ENCODE measurements around the gene PRSS21.

PRSS21 gene

DNA sequence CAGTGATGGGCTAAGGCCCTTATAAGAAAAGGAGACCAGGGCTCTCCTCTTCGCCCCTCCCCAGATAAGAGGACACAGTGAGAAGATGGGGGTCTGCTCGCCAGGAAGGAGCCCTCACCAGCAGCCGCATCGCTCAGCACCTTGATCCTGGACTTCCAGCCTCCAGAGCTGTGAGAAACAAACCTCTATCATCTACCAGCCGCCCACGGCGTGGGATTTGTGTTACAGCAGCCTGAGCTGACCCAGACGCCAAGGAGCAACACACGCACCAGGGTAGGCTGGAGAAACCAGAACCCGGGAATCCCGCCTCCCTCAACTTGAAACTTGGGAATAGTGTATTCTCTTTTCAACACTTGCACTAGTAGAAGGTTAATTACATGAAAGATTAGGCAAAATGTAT lies 8.9 kb downstream of the PRSS21 start:
- DNase-seq (ENCODE audit: low spot score) = no peak

DNA sequence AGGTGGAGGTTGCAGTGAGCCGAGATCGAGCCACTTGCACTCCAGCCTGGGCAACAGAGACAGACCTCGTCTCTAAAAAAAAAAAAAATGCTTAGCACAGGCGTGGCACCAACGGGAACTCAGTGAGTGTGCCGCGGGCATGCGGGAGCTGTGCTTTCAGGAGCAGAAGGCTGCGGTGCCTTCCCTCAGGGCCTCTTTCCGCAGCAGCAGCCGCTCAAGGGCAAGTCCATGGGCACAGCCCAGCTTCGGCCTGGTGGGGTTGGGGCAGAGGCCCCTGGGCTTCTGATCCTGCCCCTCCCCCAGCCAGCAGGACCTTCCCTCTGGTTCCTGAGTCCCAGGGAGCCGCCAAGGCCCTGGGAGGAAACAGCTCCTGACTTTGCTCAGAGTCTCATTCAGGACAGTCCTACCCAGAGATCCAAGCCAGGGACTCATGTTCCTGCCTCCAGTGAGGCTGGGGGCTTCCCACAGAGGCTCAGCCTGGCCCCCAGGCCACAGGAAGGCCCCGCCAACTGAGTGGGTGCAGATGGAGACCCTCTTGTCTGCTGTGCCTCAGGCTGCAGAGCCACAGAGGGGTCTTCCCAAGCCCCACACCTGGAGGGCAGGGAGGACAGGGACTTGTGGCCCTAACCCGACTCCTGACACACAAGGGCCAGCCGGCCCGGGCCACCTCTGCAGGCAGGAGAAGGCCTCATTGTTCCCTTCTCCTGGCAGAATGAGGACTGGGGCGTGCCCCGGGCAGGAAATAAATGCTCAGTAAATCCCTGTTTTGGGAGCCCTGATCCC lies 9.7 kb downstream of the PRSS21 start:
- DNase-seq (ENCODE audit: low spot score) = no peak

DNA sequence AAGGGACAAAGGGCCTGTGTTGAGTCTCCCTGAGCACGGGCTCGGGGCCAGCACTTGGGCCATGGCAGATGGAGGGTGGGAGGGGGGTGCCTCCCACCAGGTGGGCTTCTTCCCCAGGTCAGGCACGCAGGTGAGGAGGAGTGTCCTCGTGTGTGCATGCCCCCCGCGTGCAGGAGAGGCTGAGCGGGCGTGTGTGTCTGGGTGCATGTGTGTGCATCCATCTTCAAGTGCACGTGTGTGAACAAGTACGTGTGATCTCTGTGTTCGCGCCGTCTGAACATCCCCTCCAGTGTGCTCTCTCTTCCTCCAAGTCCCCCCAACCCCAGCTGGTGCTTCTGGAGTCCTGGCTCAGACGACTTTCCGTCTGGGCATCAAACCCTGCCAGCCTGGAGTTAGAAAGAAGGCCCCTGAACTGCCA lies 10.3 kb downstream of the PRSS21 start:
- no peak for DNase-seq (ENCODE audit: low spot score)

DNA sequence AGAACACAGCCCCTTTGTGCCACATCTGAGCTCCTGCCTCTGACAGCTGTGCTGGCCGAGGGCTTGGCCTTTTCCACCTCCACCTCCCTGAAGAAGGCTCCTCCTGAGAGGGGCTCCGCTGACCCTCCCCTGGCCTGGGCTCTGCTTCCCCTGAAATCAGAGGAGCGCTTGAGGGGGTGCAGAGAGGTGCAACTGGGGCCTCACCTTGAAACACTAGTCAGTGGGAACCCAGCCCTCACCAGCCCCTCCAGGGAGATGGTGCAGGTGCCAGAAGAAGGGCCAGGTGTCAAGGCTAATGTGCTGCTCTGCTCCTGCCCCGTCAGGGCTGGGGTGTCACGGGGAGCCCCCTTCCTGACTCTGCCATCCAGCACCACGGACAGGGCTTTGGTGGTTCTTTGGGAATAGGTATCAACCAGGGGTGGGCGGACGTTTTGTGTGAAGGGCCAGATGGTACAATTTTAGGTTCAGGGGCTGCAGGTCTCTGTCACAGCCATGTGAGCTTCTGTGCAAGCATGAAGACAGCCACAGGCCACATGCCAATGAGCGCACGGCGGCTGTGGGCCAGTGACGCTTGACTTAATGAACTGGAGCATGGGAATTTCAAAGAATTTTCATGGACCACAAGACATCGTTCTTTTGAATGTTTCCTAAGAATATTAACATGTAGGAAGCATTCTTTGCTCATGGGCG lies 10.9 kb downstream of the PRSS21 start:
- DNase-seq (ENCODE audit: low spot score) = no peak

DNA sequence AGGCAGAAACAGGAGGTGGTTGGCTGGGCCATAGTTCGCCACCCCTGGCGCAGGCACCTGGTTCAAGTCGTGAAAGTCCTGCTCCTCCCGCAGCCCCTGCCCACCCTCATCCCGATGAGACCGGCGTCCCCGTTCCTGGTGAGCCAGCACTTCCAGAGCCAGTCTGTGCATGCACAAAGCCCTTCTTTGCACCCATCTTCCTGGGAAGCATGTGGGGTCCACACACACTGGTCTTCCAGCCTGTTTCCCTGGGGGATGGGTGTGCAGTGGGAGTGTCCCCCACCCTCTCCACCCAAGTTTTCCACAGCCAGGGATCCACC lies 11.4 kb downstream of the PRSS21 start:
- DNase-seq (ENCODE audit: low spot score) = no peak

DNA sequence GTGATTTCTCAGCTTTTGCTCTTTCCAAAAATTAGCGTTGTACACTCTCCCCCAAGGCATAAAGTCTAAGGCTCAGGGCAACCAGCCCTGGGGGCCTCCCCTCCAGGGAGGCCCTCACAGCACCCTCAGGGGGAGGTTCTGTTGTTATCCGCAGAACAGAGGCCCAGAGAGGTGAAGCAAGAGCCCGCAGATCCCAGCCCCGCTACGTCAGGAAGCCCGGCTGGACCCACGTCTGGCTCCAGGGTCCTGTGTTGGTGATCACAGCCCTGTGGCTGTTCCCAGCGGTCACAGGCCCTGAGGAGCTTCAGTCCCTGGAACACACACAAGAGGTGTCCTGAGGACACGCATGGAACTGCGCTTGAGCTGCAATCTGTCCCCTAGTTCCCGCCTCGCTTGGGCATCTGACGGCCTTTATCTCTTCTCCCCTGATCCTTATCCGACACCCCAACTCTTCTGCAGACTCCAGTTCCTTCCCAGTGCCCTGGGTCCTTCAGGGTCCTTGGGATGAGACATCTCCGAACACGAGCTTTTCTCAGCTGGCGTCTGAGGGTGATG lies 11.9 kb downstream of the PRSS21 start:
- DNase-seq (ENCODE audit: low spot score) = no peak

DNA sequence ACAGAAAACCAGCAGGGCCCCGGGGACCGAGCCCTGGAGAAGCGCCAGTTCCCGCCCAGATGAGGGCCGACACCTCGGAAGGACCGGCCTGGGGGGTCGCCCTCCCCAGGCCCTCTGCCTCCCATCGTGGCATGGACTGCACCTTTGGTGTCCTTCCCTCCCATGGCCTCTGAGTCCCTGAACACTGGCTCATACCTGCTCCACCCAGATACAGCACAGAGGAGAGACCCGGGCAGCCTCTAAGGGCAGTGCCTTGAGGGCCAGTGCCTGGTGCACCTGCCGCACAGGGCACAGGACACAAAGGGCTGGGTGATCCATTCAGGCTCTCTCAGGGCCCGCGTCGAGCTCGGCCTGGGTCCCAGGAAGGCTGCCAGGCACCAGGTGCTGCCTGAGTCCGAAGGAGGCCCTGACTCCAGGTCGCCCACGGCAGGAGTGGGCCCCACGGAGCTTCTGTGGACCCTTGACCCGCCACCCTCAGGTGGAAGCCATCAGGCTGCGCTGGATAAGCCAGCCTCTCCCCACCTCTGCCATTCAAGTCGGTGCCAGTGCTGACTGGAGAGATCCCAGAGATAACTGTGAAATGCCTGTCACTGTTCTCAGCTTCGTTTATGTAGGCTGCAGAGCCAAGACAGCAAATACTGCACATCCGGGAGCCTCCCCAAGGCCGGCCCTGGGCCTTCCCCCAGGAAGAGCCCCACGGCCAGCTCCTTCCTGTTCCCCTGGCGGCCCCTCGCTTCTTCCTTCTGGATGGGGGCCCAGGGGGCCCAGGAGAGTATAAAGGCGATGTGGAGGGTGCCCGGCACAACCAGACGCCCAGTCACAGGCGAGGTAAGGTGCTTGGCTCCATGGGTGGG lies 12.7 kb downstream of the PRSS21 start, which contains the start of gene ZG16B:
TSS of gene ZG16B (plus strand) at position 803 of the 854 bp plus-strand sequence. CDS start 139 bp downstream, outside the sequence.
- no peak for DNase-seq (ENCODE audit: low spot score)

DNA sequence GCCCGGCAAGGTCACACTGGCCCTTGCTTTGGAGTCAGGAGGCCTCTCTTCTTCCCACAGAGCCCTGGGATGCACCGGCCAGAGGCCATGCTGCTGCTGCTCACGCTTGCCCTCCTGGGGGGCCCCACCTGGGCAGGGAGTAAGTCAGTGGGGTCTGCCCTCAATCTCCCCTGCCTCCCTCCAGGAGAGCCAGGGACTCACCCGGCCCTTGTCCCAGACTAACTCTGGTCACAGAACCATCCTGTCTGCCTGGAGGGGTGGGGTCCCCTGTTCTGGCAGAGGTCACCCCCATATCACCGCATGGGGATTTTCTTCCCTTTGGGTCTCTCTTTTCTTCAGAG lies 13.3 kb downstream of the PRSS21 start:
- no peak for DNase-seq (ENCODE audit: low spot score)

DNA sequence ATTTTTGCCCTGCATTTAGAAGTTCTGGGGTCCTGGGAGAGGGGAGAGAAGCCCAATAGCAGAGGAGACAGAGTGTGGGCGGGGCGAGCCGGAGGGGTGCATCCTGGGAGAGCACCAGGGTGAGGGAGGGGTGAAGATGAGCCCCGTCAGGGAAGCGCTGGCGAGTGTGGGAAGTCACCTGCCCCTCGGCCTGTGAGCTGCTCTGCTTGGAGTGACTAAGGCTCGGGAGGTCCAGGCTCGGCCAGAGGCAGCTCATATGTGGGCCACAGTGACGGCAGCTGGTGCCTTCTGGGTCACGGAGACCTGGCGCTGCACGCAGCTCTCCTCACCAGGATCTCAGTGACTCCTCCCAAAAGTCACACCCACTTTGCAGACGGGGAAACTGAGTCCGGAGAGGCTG lies 14.2 kb downstream of the PRSS21 start:
- no peak for DNase-seq (ENCODE audit: low spot score)

DNA sequence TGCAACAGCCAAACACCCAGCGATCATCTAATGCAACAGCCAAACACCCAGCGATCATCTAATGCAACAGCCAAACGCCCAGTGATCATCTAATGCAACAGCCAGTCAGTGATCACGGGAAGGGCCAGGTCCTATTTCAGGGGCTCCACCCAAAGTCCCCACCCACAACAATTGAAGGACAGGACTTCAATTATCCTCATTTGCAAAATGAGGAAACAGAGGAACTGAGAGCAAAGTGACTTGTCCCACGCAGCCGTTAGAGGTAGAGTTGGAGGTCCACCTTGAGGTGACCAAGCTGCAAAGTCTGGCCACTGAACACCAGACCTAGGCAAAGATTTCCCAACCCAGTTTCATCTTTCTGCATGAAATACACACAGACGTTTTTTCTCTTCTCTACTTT lies 16.7 kb downstream of the PRSS21 start:
- DNase-seq (ENCODE audit: low spot score) = no peak

DNA sequence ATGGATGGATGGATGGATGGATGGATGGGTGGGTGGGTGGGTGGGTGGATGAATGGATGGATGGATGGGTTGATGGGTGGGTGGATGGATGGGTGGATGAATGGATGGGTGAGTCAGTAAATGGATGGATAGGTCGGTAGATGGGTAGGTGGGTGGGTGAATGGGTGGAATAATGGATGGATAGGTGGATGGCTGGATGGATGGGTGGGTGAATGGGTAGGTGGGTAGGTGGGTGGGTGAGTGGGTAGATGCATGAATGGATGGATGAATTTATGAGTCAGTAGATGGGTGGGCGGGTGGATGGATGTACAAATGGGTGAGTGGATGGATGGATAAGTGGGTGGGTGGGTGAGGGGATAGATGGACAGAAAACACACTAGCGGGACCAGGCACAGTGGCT lies 17.9 kb downstream of the PRSS21 start:
- DNase-seq (ENCODE audit: low spot score) = no peak

DNA sequence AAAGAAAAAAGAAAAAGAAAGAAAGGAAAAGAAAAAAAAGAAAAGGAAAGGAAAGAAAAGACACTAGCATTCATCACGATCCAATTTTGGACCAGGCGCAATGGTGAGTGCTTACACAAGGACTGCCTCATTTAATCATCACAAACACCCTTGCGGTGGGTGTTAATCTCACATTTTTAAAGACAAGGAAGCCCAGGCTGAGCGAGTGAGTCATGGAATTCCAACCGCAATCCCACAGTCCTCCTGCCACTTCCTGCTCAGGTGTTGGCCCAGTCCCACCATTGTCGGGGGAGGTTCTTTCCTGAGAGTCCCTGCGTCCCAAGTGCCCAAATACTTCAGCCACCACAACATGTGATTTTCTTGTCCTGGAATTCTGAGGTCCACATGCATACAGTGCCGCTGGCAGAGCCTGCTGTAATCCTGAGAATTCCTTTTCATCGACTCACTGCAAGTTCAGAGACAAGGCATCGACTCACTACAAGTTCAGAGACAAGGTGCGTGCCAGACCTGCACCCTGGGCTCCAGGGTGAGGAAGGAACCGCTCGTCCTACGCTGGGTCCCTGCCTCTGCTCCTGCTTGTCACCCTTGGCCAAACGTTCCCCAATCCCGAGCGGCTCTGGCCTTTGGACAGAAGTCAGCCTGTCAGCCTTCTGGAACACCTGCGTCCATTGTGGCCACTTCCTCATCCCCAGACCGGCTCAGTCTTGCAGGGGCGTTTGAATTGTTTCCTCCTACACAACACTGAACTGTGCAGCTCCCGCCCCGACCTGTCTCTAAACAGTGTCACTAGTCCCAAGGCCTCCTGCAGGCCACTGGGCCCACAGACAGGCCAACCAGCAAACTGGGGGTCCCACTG lies 18.8 kb downstream of the PRSS21 start:
- DNase-seq (ENCODE audit: low spot score) = peak; percentile 93

DNA sequence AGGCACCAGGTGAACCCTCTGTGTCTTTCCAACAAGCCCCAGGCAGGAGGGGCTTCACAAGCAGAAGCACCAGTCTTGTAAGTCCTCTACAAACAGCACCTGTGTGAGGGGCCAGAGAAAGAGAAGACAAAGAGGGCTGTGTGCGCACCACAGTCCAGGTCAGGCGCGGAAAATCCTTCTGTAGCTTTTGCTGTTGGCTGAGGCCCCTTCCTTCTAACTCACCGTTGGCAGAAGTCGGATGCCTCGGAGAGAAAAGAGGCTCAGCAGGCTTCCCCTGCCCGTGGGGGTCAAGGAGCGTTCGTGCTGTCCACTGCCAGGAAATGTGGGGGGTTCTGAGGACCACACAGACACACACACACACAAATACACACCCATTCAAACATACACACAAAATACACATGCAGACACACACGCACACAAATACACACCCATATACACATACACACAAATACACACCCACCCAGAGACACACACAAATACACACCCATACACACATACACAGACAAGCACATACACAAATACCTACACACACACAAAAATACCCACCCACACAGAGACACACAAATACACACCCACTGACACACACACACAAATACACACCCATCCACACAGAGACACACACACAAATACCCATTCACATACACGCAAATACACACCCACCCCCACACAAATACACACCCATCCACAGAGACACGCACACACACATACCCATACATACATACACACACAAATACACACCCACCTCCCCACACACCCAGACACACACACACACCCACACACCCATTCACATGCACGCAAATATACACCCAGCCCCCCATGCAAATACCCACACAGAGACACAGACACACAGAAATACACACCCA lies 19.8 kb downstream of the PRSS21 start:
- no peak for DNase-seq (ENCODE audit: low spot score)

DNA sequence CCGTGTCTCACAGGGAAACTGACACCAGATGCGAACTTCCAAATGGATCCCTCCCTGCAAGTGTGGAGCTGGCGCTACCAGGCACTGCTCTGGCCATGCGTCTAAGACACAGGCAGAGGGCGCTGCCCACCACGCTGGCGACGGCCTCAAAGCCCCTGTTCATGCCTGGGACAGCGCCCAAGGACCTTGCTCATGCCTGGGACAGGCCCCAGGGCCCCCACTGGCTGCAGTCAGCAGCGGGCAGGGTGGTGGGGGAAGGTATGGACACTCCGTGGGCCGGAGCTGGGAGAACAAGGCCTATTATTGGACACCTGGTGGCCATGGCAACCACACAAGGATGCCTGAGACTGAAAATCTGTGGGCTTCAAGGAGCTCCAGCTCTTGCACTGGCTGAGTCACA lies 21.9 kb downstream of the PRSS21 start:
- DNase-seq (ENCODE audit: low spot score) = peak; percentile 88

DNA sequence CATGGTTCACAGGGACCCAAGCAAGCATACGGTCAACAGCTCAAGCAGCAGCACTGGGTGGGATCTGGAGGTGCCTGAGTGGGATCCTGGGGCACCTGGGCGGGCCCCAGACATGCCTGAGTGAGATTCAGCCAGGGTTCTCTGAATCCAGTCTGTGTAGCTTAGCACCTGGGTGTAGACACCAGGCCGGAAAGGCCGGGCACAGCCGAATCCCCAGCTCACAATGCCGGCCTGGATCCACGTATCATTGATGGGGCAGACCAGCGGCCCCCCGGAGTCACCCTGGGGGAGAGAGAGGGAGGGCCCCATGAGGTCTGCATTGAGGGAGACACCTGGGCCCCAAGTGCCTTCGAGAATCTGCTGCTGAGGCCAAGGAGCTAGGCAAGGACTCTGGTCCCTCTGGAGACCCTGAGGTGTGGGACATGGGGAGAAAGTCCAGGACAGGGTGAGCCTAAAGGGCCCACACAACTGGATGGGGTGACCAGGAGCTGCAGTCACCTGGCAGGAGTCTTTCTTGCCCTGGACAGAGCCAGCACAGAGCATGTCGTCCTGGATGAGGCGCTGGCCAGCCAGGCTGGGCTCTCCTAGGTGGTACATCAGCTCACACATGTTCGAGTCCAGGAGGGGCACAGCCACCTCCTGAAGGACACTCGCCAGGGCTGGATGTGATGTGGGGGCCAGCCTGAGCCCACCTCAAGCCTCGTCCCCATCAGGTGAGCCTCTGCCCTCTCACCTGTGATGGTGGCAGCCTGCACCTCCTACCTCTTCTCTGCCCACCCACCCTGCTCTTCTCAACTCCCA lies 22.8 kb downstream of the PRSS21 start:
- DNase-seq (ENCODE audit: low spot score) = no peak

DNA sequence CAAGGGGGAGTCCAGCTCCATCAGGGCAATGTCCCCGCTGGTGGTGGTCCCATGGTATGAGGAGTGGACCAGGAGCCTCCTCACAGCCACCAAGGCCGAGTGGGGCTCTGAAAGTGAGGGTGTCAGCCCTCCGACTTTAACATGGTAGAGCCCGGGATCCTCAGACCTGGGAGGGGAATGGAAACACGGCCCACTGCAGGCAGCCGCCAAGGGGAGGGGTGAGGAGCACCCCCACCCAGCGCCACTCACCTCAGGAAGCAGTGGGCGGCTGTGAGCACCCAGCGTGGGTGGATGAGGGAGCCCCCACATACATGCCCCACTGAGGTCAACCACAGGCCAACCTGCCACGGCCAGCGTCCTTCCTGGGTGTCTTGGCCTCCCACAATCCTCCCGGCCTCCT lies 23.9 kb downstream of the PRSS21 start:
- DNase-seq (ENCODE audit: low spot score) = no peak

DNA sequence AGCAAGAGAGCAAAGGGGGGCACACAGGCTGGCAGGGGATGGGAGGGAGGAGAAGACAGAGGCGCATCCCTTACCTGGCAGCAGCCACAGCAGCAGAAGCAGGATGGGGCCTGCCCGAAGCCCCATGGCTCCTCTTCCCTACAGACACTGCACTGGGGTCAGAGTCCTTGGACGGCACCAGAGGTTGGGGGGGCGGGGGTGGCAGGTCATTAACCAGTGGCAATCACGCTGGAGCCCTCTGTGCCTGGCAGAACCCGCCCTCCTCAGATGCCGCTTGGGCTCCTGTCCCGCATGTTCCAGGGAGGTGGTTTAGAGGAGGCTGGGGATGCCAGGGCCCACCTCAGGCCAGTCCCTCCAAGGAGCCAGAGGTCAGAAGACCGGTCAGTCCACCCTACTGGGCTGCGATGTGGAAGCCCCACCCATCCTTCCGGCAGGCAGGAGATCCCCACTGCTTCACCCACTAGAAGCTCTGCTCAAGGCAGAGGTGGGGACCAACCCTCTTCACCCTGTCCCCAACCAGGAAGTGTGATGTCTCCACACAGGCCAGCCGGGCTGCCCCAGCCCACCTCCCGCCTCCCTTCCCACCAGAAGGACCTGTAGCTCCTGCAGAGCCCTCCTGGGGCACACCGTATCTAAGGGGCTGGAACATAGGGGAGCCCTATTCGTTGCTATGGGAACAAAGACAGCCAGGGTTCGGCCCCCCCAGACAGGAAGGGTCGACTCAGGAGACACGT lies 24.7 kb downstream of the PRSS21 start:
- no peak for DNase-seq (ENCODE audit: low spot score)

DNA sequence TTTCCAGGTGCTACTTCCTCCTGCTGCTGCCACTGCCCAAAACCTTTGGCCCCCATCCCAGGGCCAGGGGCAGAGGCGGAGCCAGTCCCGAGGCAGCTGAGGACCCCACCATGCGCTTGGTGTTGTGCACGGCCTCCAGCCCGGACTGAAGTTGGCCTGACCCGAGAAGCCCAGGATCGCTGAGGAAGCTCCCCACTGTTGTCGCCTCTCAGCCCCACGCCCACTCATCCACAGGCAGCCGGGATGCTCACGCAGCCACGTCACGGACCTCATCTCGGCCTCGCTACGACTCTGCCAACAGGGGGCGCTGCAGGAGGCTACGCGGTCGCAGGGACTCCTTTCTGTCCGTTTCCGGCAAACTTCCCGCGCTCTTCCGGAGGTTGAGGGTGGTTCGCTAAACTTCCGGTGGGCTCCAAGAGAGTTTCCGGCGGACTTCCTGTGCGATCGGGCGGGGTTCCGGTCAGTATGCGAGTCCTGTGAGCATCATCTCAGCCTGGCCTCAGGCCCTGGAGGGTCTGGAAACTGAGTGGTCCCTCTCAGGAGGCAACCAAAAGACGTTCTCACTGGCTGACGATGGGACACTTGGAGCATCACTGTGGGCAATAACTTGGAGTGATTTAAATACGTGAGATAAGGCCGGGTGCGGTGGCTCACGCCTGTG lies 25.4 kb downstream of the PRSS21 start:
- DNase-seq (ENCODE audit: low spot score) = peak; percentile 91

DNA sequence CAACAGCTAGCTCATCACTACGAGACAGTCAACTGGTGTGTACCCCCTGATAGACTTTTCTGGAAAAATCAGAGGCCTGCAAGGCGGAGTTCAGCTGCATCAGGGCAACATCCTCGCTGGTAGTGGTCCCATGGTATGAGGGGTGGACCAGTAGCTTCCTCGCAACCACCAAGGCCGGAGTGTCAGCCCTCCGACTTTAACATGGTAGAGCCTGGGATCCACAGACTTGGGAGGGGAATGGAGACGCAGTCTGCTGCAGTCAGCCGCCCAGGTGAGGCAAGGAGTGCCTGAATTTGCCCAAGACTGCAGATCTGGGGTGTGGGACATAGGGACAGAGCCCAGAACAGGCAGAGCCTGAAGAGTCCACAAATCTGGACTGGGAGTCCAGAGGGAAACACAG lies 26.5 kb downstream of the PRSS21 start:
- no peak for DNase-seq (ENCODE audit: low spot score)

All from kidney capillary endothelial cell (primary cell).